Measurements from ENCODE around the gene TLR3. TPM values are rescaled to one million over a fixed set of nuclear protein-coding genes. Genes with fewer than 3 reads are reported as not detected.

TLR3 gene
- total and polyA plus RNA-seq, 7 donors = 1.8 to 8.2 (median 3.1) TPM

DNA sequence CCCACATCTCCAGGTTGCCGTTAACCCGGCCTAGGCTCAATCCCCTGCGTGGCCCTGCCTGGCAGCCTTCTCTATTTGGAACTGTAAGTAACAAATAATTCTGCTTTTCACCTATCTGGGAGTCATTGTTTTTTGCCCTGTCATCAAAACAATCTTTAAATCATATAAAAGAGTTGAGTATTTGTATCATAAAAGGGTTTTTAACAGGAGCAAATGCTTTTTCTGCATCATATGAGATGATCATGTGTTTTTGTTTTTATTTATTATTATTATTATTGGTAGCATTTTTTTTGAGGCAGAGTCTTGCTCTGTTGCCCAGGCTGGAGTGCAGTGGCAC is 10.0 kb upstream of the TLR3 start:
- intact Hi-C loops (cut with DNase I) = no loop called here
- Histone ChIP-seq H3K9me3 (no peaks in the 10 kb centered on the region), H3K27ac (no peak overlapping the region), H3K36me3 (no peaks in the 10 kb centered on the region), H3K4me1 (no peaks in the 10 kb centered on the region), H3K4me3 (no peak overlapping the region), H3K27me3 (no peaks in the 10 kb centered on the region)
- 42 to 79% methylated on average over 3 of the region's 3 CpGs for WGBS, 2 donors
- DNase-seq = no peak
- TF ChIP-seq POLR2A (IDR thresholded peaks at IDR 0.05) (no peak), EP300 (IDR thresholded peaks at IDR 0.05) (no peak), POLR2AphosphoS5 (IDR thresholded peaks at IDR 0.05) (no peak)
- TF ChIP-seq, protein P1, sequence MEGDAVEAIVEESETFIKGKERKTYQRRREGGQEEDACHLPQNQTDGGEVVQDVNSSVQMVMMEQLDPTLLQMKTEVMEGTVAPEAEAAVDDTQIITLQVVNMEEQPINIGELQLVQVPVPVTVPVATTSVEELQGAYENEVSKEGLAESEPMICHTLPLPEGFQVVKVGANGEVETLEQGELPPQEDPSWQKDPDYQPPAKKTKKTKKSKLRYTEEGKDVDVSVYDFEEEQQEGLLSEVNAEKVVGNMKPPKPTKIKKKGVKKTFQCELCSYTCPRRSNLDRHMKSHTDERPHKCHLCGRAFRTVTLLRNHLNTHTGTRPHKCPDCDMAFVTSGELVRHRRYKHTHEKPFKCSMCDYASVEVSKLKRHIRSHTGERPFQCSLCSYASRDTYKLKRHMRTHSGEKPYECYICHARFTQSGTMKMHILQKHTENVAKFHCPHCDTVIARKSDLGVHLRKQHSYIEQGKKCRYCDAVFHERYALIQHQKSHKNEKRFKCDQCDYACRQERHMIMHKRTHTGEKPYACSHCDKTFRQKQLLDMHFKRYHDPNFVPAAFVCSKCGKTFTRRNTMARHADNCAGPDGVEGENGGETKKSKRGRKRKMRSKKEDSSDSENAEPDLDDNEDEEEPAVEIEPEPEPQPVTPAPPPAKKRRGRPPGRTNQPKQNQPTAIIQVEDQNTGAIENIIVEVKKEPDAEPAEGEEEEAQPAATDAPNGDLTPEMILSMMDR (IDR thresholded peaks at IDR 0.05) = no peak

DNA sequence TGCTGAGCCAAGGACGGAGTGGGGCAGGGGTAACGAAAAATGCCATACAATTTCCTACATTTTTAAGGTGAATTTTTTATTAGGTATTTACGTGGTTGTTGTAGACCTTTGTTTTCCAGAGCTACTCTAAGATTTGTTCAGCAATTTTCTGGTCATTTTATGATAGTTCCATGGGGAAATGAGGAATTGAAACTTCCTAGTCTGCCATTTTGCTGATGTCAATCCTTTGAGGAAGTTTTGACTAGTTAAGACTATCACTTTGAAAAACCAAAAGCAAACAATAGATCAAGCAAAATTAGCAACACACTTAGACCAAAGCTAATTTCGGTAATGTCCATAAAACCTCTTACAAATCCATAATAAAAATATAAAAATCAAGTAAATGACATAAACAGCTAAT is 7.0 kb upstream of the TLR3 start:
- H3K27me3 ChIP-seq = no peaks in the 10 kb centered on the region
- no peaks in the 10 kb centered on the region for H3K9me3 ChIP-seq
- no peaks in the 10 kb centered on the region for H3K4me1 ChIP-seq
- no peak overlapping the region for H3K4me3 ChIP-seq
- intact Hi-C loops (cut with DNase I) = loop anchor here (10.0 kb wide), 1 partner anchor 523 kb away; no protein-coding TSS in a partner anchor
- no peaks in the 10 kb centered on the region for H3K36me3 ChIP-seq
- DNase-seq = no peak
- WGBS, 2 donors = 62 to 83% methylated on average over 4 of the region's 4 CpGs
- H3K27ac ChIP-seq = no peak overlapping the region
- TF ChIP-seq, protein P1 (IDR thresholded peaks at IDR 0.05) = no peak
- no peak for TF ChIP-seq EP300 (IDR thresholded peaks at IDR 0.05)

DNA sequence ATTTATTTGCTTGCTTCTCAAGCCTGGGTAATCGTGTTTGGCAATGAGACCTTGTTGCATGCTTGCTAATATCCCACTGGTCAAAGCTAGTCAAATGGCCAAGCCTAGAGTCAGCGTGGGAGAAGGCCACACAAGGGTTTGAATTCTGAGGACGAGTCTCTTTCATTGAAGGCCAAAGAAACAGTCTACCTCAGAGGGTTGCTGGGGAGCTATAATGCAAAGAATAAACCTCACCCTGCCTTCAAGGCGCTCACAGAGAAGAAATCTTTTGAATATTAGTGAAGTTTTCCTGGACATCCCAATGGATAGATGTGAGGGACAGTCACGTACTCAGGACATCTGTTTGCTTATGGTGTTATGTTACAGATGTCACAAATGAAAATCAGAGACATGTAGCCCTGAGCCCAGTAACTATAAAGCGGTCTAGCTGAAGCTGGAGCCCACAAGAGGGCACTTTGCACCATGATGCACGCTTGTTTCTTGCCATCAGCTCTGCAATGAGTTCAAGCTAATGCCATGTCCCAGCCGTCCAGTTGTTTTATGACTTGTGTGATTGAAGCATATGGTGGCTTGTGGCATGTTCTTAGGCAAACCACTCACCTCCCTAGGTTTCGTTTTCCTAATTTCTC is 1.1 kb upstream of the TLR3 start:
- Histone ChIP-seq H3K27ac (peak overlapping the region; percentile 58 to 80 (median 77)), H3K9me3 (no peaks in the 10 kb centered on the region), H3K4me1 (peaks cover 0 to 19% (median 5%) of the 10 kb centered on the region in 4 donors), H3K36me3 (no peaks in the 10 kb centered on the region), H3K27me3 (no peaks in the 10 kb centered on the region), H3K4me3 (peak overlapping the region; percentile 46 to 58 (median 54))
- intact Hi-C loops (cut with DNase I) = loop anchor here (1.0 to 10.0 kb wide), 5 partner anchors 37 to 517 kb away; partner anchors contain the start of genes CYP4V2 and FAM149A
- 33 to 49% methylated on average over 9 of the region's 9 CpGs for WGBS, 2 donors
- DNase-seq = peak; percentile 82
- TF ChIP-seq POLR2AphosphoS5 (IDR thresholded peaks at IDR 0.05) = peak in 3 of 4 donors; percentile 20 to 33 (median 31)
- TF ChIP-seq EP300 (IDR thresholded peaks at IDR 0.05) = no peak
- TF ChIP-seq, protein P1 (IDR thresholded peaks at IDR 0.05) = peak in 3 of 4 experiments; percentile 52 to 56 (median 55)
- no peak for TF ChIP-seq POLR2A (IDR thresholded peaks at IDR 0.05)

DNA sequence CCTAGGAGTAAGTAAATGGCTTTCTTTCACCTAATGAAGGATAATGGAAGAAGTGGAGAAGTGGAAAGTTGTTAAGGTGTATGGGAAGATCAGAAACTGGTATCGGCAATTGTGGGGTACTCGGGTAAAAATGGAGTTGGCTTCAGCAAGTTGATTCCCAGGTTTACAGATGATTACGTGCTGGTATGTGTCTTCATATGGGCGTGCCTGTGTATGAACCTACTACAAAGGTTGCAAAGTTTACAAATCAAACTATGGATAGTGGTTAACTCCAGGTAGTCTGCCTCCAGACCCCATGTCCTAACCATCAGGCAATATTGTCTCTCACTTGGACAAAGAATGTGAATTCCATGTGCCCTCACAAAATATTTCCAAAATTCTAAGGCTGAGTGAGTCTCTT is 773 bp downstream of the TLR3 start:
- 21 to 72% methylated on average over 4 of the region's 4 CpGs for WGBS, 2 donors
- Histone ChIP-seq H3K4me3 (peak overlapping the region in 3 of 4 donors; percentile 51 to 58 (median 57)), H3K9me3 (no peaks in the 10 kb centered on the region), H3K36me3 (no peaks in the 10 kb centered on the region), H3K4me1 (peaks cover 0 to 19% (median 5%) of the 10 kb centered on the region in 4 donors), H3K27ac (peak overlapping the region in 3 of 4 donors; percentile 75 to 80 (median 79)), H3K27me3 (no peaks in the 10 kb centered on the region)
- no peak for TF ChIP-seq EP300 (IDR thresholded peaks at IDR 0.05)
- TF ChIP-seq, protein P1 (IDR thresholded peaks at IDR 0.05) = no peak
- no peak for TF ChIP-seq POLR2AphosphoS5 (IDR thresholded peaks at IDR 0.05)
- no peak for TF ChIP-seq POLR2A (IDR thresholded peaks at IDR 0.05)
- no peak for DNase-seq
- intact Hi-C loops (cut with DNase I) = loop anchor here (2.0 to 10.0 kb wide), 4 partner anchors 35 to 515 kb away; partner anchors contain the start of genes CYP4V2 and FAM149A

All from sigmoid colon (tissue), 7 donors.